ENCODE results near the gene GPT2.

DNA sequence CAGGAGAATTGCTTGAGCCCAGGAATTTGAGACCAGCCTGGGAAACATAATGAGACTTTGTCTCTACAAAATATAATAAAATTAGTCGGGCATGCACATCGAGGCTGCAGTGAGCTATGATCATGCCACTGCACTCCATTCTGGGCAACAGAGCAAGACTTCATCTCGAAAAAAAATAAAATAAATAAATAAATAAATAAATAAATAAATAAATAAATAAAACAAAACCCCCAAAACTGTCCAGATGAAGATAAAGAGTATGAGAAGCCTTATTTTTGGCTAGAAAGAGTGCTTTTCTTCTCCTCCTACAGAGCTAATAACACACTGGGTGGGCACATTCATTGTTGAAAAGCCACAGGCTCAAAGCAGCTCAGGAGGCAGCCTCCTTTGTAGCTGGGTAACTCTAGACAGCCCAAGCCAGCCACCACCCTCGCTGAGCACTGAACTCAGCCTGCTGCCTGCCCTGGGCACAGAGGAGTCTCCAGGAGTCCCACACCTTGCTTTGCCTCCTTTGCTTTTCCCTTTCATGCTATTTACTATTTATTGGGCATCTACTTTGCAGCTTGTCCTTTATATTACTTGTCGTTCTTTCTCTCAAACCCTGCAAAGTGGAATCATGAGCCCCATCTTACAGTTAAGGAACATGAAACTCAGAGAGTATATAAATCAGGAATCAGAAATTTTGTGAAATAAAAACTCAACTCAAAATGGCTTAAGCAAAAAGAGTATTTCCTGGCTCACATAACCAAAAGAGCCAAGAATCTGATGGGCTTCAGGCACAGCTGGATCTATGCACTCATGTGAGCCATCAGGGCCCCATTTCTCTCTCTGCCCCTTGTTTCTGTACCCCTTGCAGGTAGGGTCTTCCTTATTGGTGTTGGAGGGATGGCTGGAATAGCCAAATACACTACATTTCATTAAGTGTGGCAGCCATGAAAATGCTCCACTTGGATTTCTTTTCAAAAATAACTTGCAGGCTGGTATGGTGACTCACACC lies 35.1 kb upstream of the GPT2 start:
- TF ChIP-seq, protein P1, sequence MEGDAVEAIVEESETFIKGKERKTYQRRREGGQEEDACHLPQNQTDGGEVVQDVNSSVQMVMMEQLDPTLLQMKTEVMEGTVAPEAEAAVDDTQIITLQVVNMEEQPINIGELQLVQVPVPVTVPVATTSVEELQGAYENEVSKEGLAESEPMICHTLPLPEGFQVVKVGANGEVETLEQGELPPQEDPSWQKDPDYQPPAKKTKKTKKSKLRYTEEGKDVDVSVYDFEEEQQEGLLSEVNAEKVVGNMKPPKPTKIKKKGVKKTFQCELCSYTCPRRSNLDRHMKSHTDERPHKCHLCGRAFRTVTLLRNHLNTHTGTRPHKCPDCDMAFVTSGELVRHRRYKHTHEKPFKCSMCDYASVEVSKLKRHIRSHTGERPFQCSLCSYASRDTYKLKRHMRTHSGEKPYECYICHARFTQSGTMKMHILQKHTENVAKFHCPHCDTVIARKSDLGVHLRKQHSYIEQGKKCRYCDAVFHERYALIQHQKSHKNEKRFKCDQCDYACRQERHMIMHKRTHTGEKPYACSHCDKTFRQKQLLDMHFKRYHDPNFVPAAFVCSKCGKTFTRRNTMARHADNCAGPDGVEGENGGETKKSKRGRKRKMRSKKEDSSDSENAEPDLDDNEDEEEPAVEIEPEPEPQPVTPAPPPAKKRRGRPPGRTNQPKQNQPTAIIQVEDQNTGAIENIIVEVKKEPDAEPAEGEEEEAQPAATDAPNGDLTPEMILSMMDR (IDR thresholded peaks at IDR 0.05): no peak
- TF ChIP-seq POLR2A (IDR thresholded peaks at IDR 0.05): no peak
